Tibial nerve (tissue), 4 donors: ENCODE data around the gene MTMR2.

Source experiments
- EP300 ChIP-seq, 2 donors: sonication (generic); formaldehyde crosslinking; IDR thresholded peaks; one replicate each; pipeline ENCODE4 v1.6.1; 2017; ENCODE audit warnings: antibody characterized with exemption in 2 of 2, mild to moderate bottlenecking in 1 of 2
- POLR2A ChIP-seq, 2 donors: fragments of 450-650 bp; IDR thresholded peaks; one replicate each; pipeline ENCODE4 v1.6.1; 2017; ENCODE audit warnings: antibody characterized with exemption in 2 of 2, mild to moderate bottlenecking in 2 of 2, moderate library complexity in 2 of 2
- TF ChIP-seq, protein P1 (sequence below), 5 experiments: fragments of 200-600 bp in 3 of 5; fragments of 450-650 bp in 2 of 5; sonication (generic) in 3 of 5; IDR thresholded peaks; one replicate each; pipeline ENCODE4 v1.5.1; 2016 to 2019; ENCODE audit warnings: antibody characterized with exemption in 5 of 5, mild to moderate bottlenecking in 3 of 5, moderate library complexity in 2 of 5

DNA sequence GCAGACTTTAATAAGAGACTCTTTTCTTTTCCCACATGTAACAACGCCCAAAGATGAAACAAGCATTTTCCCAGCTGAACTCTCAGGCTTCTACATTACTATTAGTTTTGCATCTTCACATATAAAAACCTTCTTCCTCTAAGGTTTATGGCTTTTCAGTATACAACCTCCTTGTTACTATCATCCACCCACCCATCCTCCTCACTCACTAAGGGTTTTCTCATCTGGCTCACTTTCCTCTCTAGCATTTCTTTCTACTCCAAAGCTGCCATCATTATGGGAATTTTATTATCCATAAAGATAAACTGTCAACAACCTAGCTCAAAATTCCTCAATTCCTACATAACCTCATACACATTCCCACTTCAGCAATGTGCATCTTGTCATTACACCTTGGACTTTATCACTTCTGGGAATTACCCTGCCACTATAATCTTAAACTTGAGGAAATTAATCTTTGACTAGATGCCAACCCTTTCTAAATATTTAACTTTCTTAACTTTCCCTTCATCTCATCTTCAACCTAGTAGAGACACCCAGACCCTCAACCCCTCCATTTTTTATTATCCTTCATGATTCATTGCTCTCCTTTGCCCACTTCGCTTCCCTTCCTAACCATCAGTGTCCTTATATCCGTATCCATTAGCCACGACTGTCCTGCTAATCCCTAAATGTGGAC lies 30.9 kb downstream of the MTMR2 start:
- TF ChIP-seq, protein P1, sequence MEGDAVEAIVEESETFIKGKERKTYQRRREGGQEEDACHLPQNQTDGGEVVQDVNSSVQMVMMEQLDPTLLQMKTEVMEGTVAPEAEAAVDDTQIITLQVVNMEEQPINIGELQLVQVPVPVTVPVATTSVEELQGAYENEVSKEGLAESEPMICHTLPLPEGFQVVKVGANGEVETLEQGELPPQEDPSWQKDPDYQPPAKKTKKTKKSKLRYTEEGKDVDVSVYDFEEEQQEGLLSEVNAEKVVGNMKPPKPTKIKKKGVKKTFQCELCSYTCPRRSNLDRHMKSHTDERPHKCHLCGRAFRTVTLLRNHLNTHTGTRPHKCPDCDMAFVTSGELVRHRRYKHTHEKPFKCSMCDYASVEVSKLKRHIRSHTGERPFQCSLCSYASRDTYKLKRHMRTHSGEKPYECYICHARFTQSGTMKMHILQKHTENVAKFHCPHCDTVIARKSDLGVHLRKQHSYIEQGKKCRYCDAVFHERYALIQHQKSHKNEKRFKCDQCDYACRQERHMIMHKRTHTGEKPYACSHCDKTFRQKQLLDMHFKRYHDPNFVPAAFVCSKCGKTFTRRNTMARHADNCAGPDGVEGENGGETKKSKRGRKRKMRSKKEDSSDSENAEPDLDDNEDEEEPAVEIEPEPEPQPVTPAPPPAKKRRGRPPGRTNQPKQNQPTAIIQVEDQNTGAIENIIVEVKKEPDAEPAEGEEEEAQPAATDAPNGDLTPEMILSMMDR (IDR thresholded peaks at IDR 0.05), result no peak
- no peak for TF ChIP-seq POLR2A (IDR thresholded peaks at IDR 0.05)
- no peak for TF ChIP-seq EP300 (IDR thresholded peaks at IDR 0.05)
